Right atrium auricular region (tissue), 2 donors: ENCODE results near the gene FOXN3. TPM values are rescaled to one million over a fixed set of nuclear protein-coding genes. Genes with fewer than 3 reads are reported as not detected.
A peak's percentile ranks its signal among the peaks of the same experiment; 100 is the strongest.

Experiments used
- DNase-seq: peaks from one replicate; pipeline ENCODE4 v3.0.0-alpha.2; 2019; ENCODE audit warnings: low spot score
- H3K27ac ChIP-seq, 2 donors: fragments of 200-600 bp; sonication (generic); 1 replicate in 1 of 2; 2 replicates in 1 of 2; pipeline ENCODE4 v1.5.1; 2016 to 2019
- H3K27me3 ChIP-seq, 2 donors: fragments of 200-600 bp; sonication (generic); one replicate each; pipeline versions ENCODE4 v1.5.1 to v1.6.0; 2017 to 2019
- H3K36me3 ChIP-seq: fragments of 200-600 bp; sonication (generic); one replicate; pipeline ENCODE4 v1.5.1; 2016
- H3K4me1 ChIP-seq, 2 donors: fragments of 200-600 bp; sonication (generic); one replicate each; pipeline versions ENCODE4 v1.5.1 to v1.6.0; 2017 to 2019
- H3K4me3 ChIP-seq, 2 donors: fragments of 200-600 bp; sonication (generic); 1 replicate in 1 of 2; 2 replicates in 1 of 2; pipeline ENCODE4 v1.5.1; 2017 to 2019; ENCODE audit warnings: mild to moderate bottlenecking in 1 of 2, moderate library complexity in 1 of 2
- H3K9me3 ChIP-seq, 2 donors: fragments of 200-600 bp; sonication (generic); one replicate each; pipeline ENCODE4 v1.5.1; 2019
- CTCF ChIP-seq, 2 donors: fragments of 200-600 bp; sonication (generic); IDR thresholded peaks; one replicate each; pipeline ENCODE4 v1.5.1; 2019; ENCODE audit warnings: antibody characterized with exemption in 2 of 2
- total RNA-seq, 2 donors: library from RNA; depleted of rRNA; stranded (reverse); fragments of >200 nt; gene quantifications; one replicate each; pipeline ENCODE4 v1.1.0, GENCODE V29; 2016

FOXN3 gene
- total RNA-seq, 2 donors from 2014 or later: 80.1 to 90.3 TPM

- Histone ChIP-seq H3K4me3 (peak overlapping the region in 1 of 2 donors; percentile 37), H3K36me3 (no peaks in the 10 kb centered on the region), H3K27me3 (no peaks in the 10 kb centered on the region), H3K4me1 (peaks cover 0 to 33% of the 10 kb centered on the region in 2 donors), H3K9me3 (no peaks in the 10 kb centered on the region), H3K27ac (peak overlapping the region; percentile 66)
- DNase-seq: no peak
- TF ChIP-seq CTCF (IDR thresholded peaks at IDR 0.05): no peak
These were observed 12.5 kb upstream of the FOXN3 start for GRCh38 chr14:89429199-89430181.

DNA sequence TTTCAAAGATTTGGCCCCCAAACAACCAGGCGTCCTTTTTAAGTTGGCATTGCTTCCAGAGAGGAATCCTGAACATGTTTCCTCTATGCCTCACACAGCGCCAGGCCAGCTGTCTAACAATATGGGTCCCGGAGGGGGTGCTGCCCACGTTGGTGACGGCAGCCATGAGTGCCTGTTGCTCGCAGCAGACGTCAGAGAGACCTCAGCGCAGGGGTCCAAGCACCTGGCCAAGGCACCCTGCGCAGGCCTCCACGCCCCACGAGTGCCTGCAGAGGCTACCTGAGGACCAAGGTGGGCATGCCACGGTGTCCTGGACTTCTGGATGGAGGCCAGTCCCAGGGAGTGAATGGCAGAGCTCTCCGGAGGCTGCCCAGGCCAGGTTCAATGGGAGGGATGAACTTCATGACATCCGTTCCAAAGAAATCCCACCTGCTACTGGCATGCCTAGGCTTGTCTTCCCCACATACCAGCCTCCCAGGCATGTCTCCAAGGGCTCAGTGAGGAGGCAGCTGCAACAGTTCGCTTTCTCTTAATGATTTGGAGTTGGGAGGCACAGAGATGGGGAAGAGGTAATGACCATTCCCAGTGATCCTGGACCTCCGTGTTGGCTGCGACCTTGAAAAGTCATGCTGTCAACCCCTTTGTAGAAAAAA is 11.6 kb upstream of the FOXN3 start:
- peak overlapping the region; percentile 66 for H3K27ac ChIP-seq
- no peaks in the 10 kb centered on the region for H3K9me3 ChIP-seq
- H3K27me3 ChIP-seq: no peaks in the 10 kb centered on the region
- H3K4me3 ChIP-seq: no peak overlapping the region
- H3K36me3 ChIP-seq: no peaks in the 10 kb centered on the region
- no peak for TF ChIP-seq CTCF (IDR thresholded peaks at IDR 0.05)
- DNase-seq: no peak
- H3K4me1 ChIP-seq: peaks cover 0 to 33% of the 10 kb centered on the region in 2 donors

- Histone ChIP-seq H3K27me3 (no peaks in the 10 kb centered on the region), H3K9me3 (no peaks in the 10 kb centered on the region), H3K36me3 (no peaks in the 10 kb centered on the region), H3K27ac (peak overlapping the region; percentile 66), H3K4me3 (no peak overlapping the region), H3K4me1 (peaks cover 0 to 33% of the 10 kb centered on the region in 2 donors)
- no peak for DNase-seq
- TF ChIP-seq CTCF (IDR thresholded peaks at IDR 0.05): no peak
These were observed 11.1 kb upstream of the FOXN3 start for GRCh38 chr14:89428173-89428523.

DNA sequence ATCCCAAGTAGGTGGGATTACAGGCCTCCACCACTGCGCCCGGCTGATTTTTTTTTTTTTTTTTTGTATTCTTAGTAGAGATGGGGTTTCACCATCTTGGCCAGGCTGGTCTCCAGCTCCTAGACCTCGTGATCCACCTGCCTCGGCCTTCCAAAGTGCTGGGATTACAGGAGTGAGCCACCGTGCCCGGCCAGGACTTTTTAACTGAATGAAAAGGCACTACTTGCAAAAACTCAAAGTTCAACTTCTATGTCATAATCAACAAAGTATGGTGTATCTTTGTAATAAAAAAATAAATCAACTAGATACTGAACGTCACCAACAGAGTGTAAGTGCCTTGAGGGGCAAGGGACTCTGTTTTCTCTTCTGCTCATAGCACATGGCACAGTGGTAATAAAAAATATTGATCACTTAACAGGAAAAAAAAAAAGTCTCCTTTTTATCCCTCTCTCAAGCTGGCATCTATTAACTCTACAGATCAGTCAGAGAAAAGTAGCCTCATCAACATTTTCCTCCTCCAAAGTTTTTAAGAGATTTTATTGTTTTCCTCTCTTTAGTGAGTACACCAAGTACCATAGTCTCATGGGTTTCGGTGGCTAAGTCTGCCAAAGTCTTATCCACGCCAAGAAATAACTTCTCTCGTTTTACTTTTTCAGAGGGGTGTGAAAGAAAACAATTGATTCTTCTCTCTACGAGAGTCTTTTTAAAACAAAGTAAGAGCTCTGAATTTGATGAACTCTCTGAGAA is 10.6 kb upstream of the FOXN3 start:
- no peaks in the 10 kb centered on the region for H3K9me3 ChIP-seq
- DNase-seq: no peak
- H3K36me3 ChIP-seq: no peaks in the 10 kb centered on the region
- no peak for TF ChIP-seq CTCF (IDR thresholded peaks at IDR 0.05)
- no peaks in the 10 kb centered on the region for H3K27me3 ChIP-seq
- no peak overlapping the region for H3K4me3 ChIP-seq
- peaks cover 0 to 33% of the 10 kb centered on the region in 2 donors for H3K4me1 ChIP-seq
- H3K27ac ChIP-seq: peak overlapping the region; percentile 66

DNA sequence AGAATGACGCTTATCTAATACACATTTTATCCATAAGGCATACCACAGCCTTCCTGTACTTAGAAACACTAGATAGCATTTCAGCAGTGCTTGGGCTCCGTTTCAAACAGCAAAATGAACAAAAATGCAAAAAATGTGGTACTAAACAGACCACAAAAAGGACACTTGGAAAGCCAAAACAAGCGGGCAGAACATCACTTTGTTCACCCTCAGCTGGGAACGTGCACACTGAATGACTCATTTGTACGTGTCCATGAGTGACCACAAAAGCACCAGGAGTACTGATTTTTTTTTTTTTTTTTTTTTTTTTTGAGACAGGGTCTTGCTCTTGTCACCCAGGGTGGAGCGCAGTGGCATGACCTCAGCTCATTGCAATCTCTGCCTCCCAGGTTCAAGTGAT is 8.9 kb upstream of the FOXN3 start:
- Histone ChIP-seq H3K9me3 (no peaks in the 10 kb centered on the region), H3K4me3 (no peak overlapping the region), H3K27me3 (no peaks in the 10 kb centered on the region), H3K4me1 (peaks cover 0 to 30% of the 10 kb centered on the region in 2 donors), H3K27ac (no peak overlapping the region), H3K36me3 (no peaks in the 10 kb centered on the region)
- peak; percentile 67 for DNase-seq
- TF ChIP-seq CTCF (IDR thresholded peaks at IDR 0.05): no peak
